HepG2 (cell line): ENCODE measurements around the gene MED15. TPM values are rescaled to one million over a fixed set of nuclear protein-coding genes. Genes with fewer than 3 reads are reported as not detected.

ENCODE experiments used
- FOSL1 ChIP-seq: sonication (generic); formaldehyde crosslinking; IDR thresholded peaks from 2 replicates; pipeline ENCODE4 v1.9.0; 2021; ENCODE audit warnings: missing genetic modification reagents, borderline replicate concordance
- GATA4 ChIP-seq: sonication (generic); IDR thresholded peaks from 2 replicates; pipeline ENCODE4 v1.6.1; 2016; ENCODE audit warnings: antibody characterized with exemption, low read depth, borderline replicate concordance
- GLMP ChIP-seq: sonication (generic); formaldehyde crosslinking; IDR thresholded peaks from 2 replicates; pipeline ENCODE4 v1.9.0; 2021; ENCODE audit warnings: missing genetic modification reagents, mild to moderate bottlenecking, borderline replicate concordance
- KAT7 ChIP-seq: IDR thresholded peaks from 2 replicates; pipeline ENCODE4 v1.6.1; 2018; ENCODE audit warnings: borderline replicate concordance, missing compliant biosample characterization
- NFKB2 ChIP-seq: sonication (generic); formaldehyde crosslinking; IDR thresholded peaks from 2 replicates; pipeline ENCODE4 v1.4.0; 2020; ENCODE audit warnings: missing genetic modification reagents, borderline replicate concordance
- NKX3-1 ChIP-seq: sonication (generic); formaldehyde crosslinking; IDR thresholded peaks from 2 replicates; pipeline ENCODE4 v1.5.0; 2020; ENCODE audit warnings: missing genetic modification reagents
- SOX6 ChIP-seq, 2 experiments: fragments of 450-650 bp in 1 of 2; sonication (generic) in 1 of 2; formaldehyde crosslinking in 1 of 2; IDR thresholded peaks; 2 replicates each; pipeline versions ENCODE4 v1.4.0 to v1.6.1; 2017 to 2020; ENCODE audit warnings: antibody characterized with exemption in 1 of 2, mild to moderate bottlenecking in 1 of 2, missing genetic modification reagents in 1 of 2
- SP2 ChIP-seq: sonication (generic); formaldehyde crosslinking; IDR thresholded peaks from 2 replicates; pipeline ENCODE4 v1.5.1; 2020; ENCODE audit warnings: mild to moderate bottlenecking, missing genetic modification reagents
- YEATS4 ChIP-seq: sonication (generic); formaldehyde crosslinking; IDR thresholded peaks from 2 replicates; pipeline ENCODE4 v1.4.0; 2020; ENCODE audit warnings: missing genetic modification reagents, borderline replicate concordance
- ZKSCAN8 ChIP-seq: IDR thresholded peaks from 2 replicates; pipeline ENCODE4 v1.6.1; 2016; ENCODE audit warnings: borderline replicate concordance, missing genetic modification reagents, missing compliant biosample characterization
- ZNF282 ChIP-seq: fragments of 450-650 bp; IDR thresholded peaks from 2 replicates; pipeline ENCODE4 v1.6.1; 2018; ENCODE audit not compliant: partially characterized antibody
- ZNF512B ChIP-seq: sonication (generic); formaldehyde crosslinking; IDR thresholded peaks from 2 replicates; pipeline ENCODE4 v1.5.1; 2020; ENCODE audit warnings: missing genetic modification reagents, mild to moderate bottlenecking, borderline replicate concordance
- ZNF691 ChIP-seq: sonication (generic); formaldehyde crosslinking; IDR thresholded peaks from 2 replicates; pipeline ENCODE4 v1.4.0; 2020; ENCODE audit warnings: missing genetic modification reagents, low read depth, mild to moderate bottlenecking, borderline replicate concordance
- polyA plus RNA-seq, 8 experiments: library from polyadenylated mRNA; depleted of rRNA in 3 of 8; stranded (reverse) in 7 of 8; unstranded in 1 of 8; fragments of >200 nt; fragmentation: Illumina TruSeq in 4 of 8; extraction: Trizol in 4 of 8; gene quantifications; 2 replicates each; pipeline versions ENCODE4 v1.2.1 to v1.2.3, GENCODE V29; 2011 to 2016; ENCODE audit warnings: low read depth in 4 of 8, missing spikeins in 1 of 8, mixed read lengths in 1 of 8; ENCODE audit not compliant: insufficient read depth in 1 of 8
- total RNA-seq, 5 experiments: library from RNA; depleted of rRNA; stranded (reverse); fragments of >200 nt; fragmentation: Illumina TruSeq; extraction: Trizol; gene quantifications; 2 replicates each; pipeline ENCODE4 v1.2.3, GENCODE V29; 2016; ENCODE audit warnings: low read depth in 1 of 5
- TF ChIP-seq, protein P1 (sequence below): sonication (generic); formaldehyde crosslinking; IDR thresholded peaks from 2 replicates; pipeline ENCODE4 v1.4.0; 2020; ENCODE audit warnings: missing genetic modification reagents
- TF ChIP-seq, protein P2 (sequence below): sonication (generic); formaldehyde crosslinking; IDR thresholded peaks from 2 replicates; pipeline ENCODE4 v1.4.0; 2020; ENCODE audit warnings: mild to moderate bottlenecking, missing genetic modification reagents
- TF ChIP-seq, protein P3 (sequence below): sonication (generic); formaldehyde crosslinking; IDR thresholded peaks from 2 replicates; pipeline ENCODE4 v1.4.0; 2020; ENCODE audit warnings: mild to moderate bottlenecking, missing genetic modification reagents

The MED15 gene
- total and polyA plus RNA-seq, 2 of the 13 experiments (the other 11 are each of a cell fraction or from before 2014, with no cell fraction given) = 14.3 to 27.0 TPM

- TF ChIP-seq, protein P1, sequence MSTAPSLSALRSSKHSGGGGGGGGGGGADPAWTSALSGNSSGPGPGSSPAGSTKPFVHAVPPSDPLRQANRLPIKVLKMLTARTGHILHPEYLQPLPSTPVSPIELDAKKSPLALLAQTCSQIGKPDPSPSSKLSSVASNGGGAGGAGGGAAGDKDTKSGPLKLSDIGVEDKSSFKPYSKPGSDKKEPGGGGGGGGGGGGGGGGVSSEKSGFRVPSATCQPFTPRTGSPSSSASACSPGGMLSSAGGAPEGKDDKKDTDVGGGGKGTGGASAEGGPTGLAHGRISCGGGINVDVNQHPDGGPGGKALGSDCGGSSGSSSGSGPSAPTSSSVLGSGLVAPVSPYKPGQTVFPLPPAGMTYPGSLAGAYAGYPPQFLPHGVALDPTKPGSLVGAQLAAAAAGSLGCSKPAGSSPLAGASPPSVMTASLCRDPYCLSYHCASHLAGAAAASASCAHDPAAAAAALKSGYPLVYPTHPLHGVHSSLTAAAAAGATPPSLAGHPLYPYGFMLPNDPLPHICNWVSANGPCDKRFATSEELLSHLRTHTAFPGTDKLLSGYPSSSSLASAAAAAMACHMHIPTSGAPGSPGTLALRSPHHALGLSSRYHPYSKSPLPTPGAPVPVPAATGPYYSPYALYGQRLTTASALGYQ = no peak; the same call in 1 of the 2 replicates
- peak; percentile 66 for TF ChIP-seq SP2 (CRISPR knock-in tag)
- peak; percentile 79 for TF ChIP-seq YEATS4
- TF ChIP-seq FOSL1 = no peak
- TF ChIP-seq GATA4 = no peak
- no peak for TF ChIP-seq ZNF512B (CRISPR knock-in tag)
- TF ChIP-seq GLMP (CRISPR knock-in tag) = 0 out of 2 replicates have a peak, but pooled peaks have one; percentile 61
- peak; percentile 79; the same call in 1 of the 2 replicates for TF ChIP-seq KAT7
- TF ChIP-seq, protein P2, sequence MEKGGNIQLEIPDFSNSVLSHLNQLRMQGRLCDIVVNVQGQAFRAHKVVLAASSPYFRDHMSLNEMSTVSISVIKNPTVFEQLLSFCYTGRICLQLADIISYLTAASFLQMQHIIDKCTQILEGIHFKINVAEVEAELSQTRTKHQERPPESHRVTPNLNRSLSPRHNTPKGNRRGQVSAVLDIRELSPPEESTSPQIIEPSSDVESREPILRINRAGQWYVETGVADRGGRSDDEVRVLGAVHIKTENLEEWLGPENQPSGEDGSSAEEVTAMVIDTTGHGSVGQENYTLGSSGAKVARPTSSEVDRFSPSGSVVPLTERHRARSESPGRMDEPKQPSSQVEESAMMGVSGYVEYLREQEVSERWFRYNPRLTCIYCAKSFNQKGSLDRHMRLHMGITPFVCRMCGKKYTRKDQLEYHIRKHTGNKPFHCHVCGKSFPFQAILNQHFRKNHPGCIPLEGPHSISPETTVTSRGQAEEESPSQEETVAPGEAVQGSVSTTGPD (CRISPR knock-in tag) = 0 out of 2 replicates have a peak, but pooled peaks have one; percentile 44
- TF ChIP-seq SOX6 (IDR thresholded peaks at IDR 0.05) = no peak
- peak; percentile 78 for TF ChIP-seq SOX6 (CRISPR knock-in tag; IDR thresholded peaks at IDR 0.05)
- no peak for TF ChIP-seq ZNF282
- peak; percentile 94; the same call in 1 of the 2 replicates for TF ChIP-seq NFKB2 (CRISPR knock-in tag)
- TF ChIP-seq NKX3-1 = 0 out of 2 replicates have a peak, but pooled peaks have one; percentile 40
- TF ChIP-seq ZKSCAN8 (CRISPR knock-in tag) = no peak
- no peak; the same call in 1 of the 2 replicates for TF ChIP-seq ZNF691
- TF ChIP-seq, protein P3, sequence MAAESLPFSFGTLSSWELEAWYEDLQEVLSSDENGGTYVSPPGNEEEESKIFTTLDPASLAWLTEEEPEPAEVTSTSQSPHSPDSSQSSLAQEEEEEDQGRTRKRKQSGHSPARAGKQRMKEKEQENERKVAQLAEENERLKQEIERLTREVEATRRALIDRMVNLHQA (CRISPR knock-in tag) = no peak
These were observed at the start of gene MED15 (continued) for GRCh38 chr22:20507253-20508066.
